B cell (primary cell): ENCODE results near the gene CCDC28B. TPM values are rescaled to one million over a fixed set of nuclear protein-coding genes. Genes with fewer than 3 reads are reported as not detected.
A peak's percentile ranks its signal among the peaks of the same experiment; 100 is the strongest.

ENCODE experiments used
- ATAC-seq: fragments of 200-7000 bp; cut with Tn5 transposase; one replicate; pipeline ENCODE4 v1.10.0; 2021; ENCODE audit warnings: low read depth, mild to moderate bottlenecking, moderate number of reproducible peaks, moderate library complexity
- CTCF ChIA-PET: fragments of 350-600 bp; sonication (Branson Sonifier 250); formaldehyde crosslinking; loops from one replicate; lab custom pipeline; 2021; ENCODE audit warnings: antibody characterized with exemption, inconsistent platforms; lab: Charles Lee
- POLR2A ChIA-PET: fragments of 350-600 bp; sonication (Branson Sonifier 250); formaldehyde crosslinking; loops from one replicate; lab custom pipeline; 2021; ENCODE audit warnings: antibody characterized with exemption; lab: Charles Lee
- DNase-seq: peaks from one replicate; pipeline ENCODE4 v3.0.0; 2013
- H2AFZ ChIP-seq: 2 replicates; pipeline ENCODE4 v1.6.1; 2012; ENCODE audit warnings: mild to moderate bottlenecking, low read depth, low read length; ENCODE audit not compliant: insufficient read depth, poor library complexity, severe bottlenecking
- H3K27ac ChIP-seq, 2 donors: 1 replicate in 1 of 2; 2 replicates in 1 of 2; pipeline ENCODE4 v1.5.1; 2012 to 2013; ENCODE audit warnings: low read length in 2 of 2, mild to moderate bottlenecking in 2 of 2, moderate library complexity in 1 of 2
- H3K27me3 ChIP-seq, 4 experiments: fragments of 200-600 bp in 1 of 4; sonication (generic) in 1 of 4; replicated peaks in 1 of 4; 1 replicate in 2 of 4; 2 replicates in 2 of 4; pipeline versions ENCODE4 v1.6.1 to v1.7.0; 2013 to 2016; ENCODE audit warnings: low read length in 3 of 4, mild to moderate bottlenecking in 2 of 4, mixed read lengths in 1 of 4, moderate library complexity in 1 of 4; ENCODE audit not compliant: insufficient read depth in 4 of 4, control insufficient read depth in 3 of 4; ENCODE audit errors: control extremely low read depth in 1 of 4
- H3K36me3 ChIP-seq, 2 experiments: replicated peaks in 1 of 2; 1 replicate in 1 of 2; 2 replicates in 1 of 2; pipeline versions ENCODE4 v1.6.1 to v1.7.1; 2013; ENCODE audit warnings: low read length in 1 of 2; ENCODE audit not compliant: insufficient read depth in 2 of 2, control insufficient read depth in 1 of 2; ENCODE audit errors: control extremely low read depth in 1 of 2, extremely low read depth in 1 of 2
- H3K4me1 ChIP-seq, 2 donors: fragments of 200-600 bp in 1 of 2; sonication (generic) in 1 of 2; 1 replicate in 1 of 2; 2 replicates in 1 of 2; pipeline versions ENCODE4 v1.5.1 to v1.6.1; 2013 to 2017; ENCODE audit warnings: low read length in 2 of 2; ENCODE audit not compliant: control insufficient read depth in 2 of 2, insufficient read depth in 2 of 2
- H3K4me2 ChIP-seq: replicated peaks from 2 replicates; pipeline ENCODE3; 2012; ENCODE audit warnings: mild to moderate bottlenecking, low read depth, low read length; ENCODE audit not compliant: poor library complexity, severe bottlenecking
- H3K4me3 ChIP-seq, 5 experiments: fragments of 200-600 bp in 1 of 5; sonication (generic) in 1 of 5; 1 replicate in 3 of 5; 2 replicates in 2 of 5; pipeline versions ENCODE4 v1.5.1 to v1.7.0; 2011 to 2016; ENCODE audit warnings: low read length in 4 of 5, mild to moderate bottlenecking in 4 of 5, low read depth in 2 of 5, control low read depth in 1 of 5, moderate library complexity in 1 of 5; ENCODE audit not compliant: insufficient read depth in 1 of 5; ENCODE audit errors: control extremely low read depth in 1 of 5, extremely low read depth in 1 of 5
- H3K79me2 ChIP-seq: fragments of 200-600 bp; sonication (generic); one replicate; pipeline ENCODE4 v1.6.0; 2016; ENCODE audit warnings: low read length; ENCODE audit not compliant: control insufficient read depth, insufficient read depth
- H3K9ac ChIP-seq: fragments of 200-600 bp; sonication (generic); 2 replicates; pipeline ENCODE4 v1.6.1; 2017; ENCODE audit warnings: mild to moderate bottlenecking, low read length, moderate library complexity
- H3K9me3 ChIP-seq, 3 donors: one replicate each; pipeline versions ENCODE4 v1.6.1 to v1.7.1; 2013; ENCODE audit warnings: low read length in 2 of 3; ENCODE audit not compliant: control insufficient read depth in 2 of 3, insufficient read depth in 1 of 3; ENCODE audit errors: control extremely low read depth in 1 of 3
- H4K20me1 ChIP-seq: 2 replicates; pipeline ENCODE4 v1.6.0; 2012; ENCODE audit warnings: mild to moderate bottlenecking, low read length; ENCODE audit not compliant: insufficient read depth, control insufficient read depth, poor library complexity, severe bottlenecking
- H3K27ac Mint-ChIP-seq: one replicate; pipeline ENCODE4 v1.8.0; 2021; ENCODE audit warnings: mixed read lengths
- H3K27me3 Mint-ChIP-seq: one replicate; pipeline ENCODE4 v1.8.0; 2021; ENCODE audit warnings: mixed read lengths
- H3K4me1 Mint-ChIP-seq: one replicate; pipeline ENCODE4 v1.8.0; 2021; ENCODE audit warnings: mixed read lengths
- H3K4me3 Mint-ChIP-seq: one replicate; pipeline ENCODE4 v1.8.0; 2021; ENCODE audit warnings: mixed read lengths
- H3K9me3 Mint-ChIP-seq: one replicate; pipeline ENCODE4 v1.8.0; 2022; ENCODE audit warnings: mixed read lengths; ENCODE audit not compliant: insufficient read depth
- CTCF ChIP-seq: fragments of 200-600 bp; IDR thresholded peaks from one replicate; pipeline ENCODE4 v1.8.0; 2022; ENCODE audit warnings: antibody characterized with exemption, mild to moderate bottlenecking
- EZH2 ChIP-seq: IDR thresholded peaks from 2 replicates; pipeline ENCODE4 v1.6.1; 2012; ENCODE audit warnings: borderline replicate concordance, low read depth, mild to moderate bottlenecking, moderate library complexity, low read length; ENCODE audit not compliant: insufficient read depth, poor library complexity, severe bottlenecking
- WGBS: methylation state at CpG from one replicate; pipeline ENCODE4 v1.1.5; 2013; ENCODE audit warnings: missing lambda C conversion rate; ENCODE audit not compliant: insufficient coverage; 5-methylcytosine and 5-hydroxymethylcytosine counted together
- intact Hi-C: fragments of 100-400 bp; cut with micrococcal nuclease; formaldehyde crosslinking; loops from one replicate; pipeline ENCODE4 v1.10.0; 2022
- polyA plus RNA-seq: library from polyadenylated mRNA; depleted of rRNA; stranded (reverse); fragments of >200 nt; gene quantifications from 2 replicates; pipeline ENCODE4 v1.2.3, GENCODE V29; 2012
- total RNA-seq, 2 donors: library from RNA; stranded (reverse); fragments of 120-200 nt in 1 of 2; gene quantifications; 1 replicate in 1 of 2; 2 replicates in 1 of 2; pipeline versions ENCODE4 v1.2.3 to v1.2.4, GENCODE V29; 2013 to 2022

Gene CCDC28B
- total and polyA plus RNA-seq, 2 donors (not counting 1 experiment from before 2014, with no cell fraction given), result 7.8 to 8.0 TPM

- intact Hi-C loops, result loop anchor here (5.0 to 10.0 kb wide), 3 partner anchors 34 to 134 kb away; partner anchors contain the start of genes HDAC1 and TMEM39B
- Histone ChIP-seq H3K4me2 (peak overlapping the region; percentile 35), H4K20me1 (no peaks in the 10 kb centered on the region), H3K27me3 (no peaks in the 10 kb centered on the region), H3K79me2 (no peaks in the 10 kb centered on the region), H3K9me3 (peaks cover 0 to 4% (median 0%) of the 10 kb centered on the region in 3 donors), H3K27ac (no peak overlapping the region), H2AFZ (no peak overlapping the region), H3K4me3 (no peak overlapping the region), H3K9ac (no peak overlapping the region), H3K36me3 (no peaks in the 10 kb centered on the region), H3K4me1 (peaks cover 30 to 43% of the 10 kb centered on the region in 2 donors)
- no peaks in the 10 kb centered on the region for H3K27me3 Mint-ChIP-seq
- POLR2A ChIA-PET, result interaction anchor here (0.9 kb wide), 1 partner anchor 115 kb away, joined by 7 read pairs; no protein-coding TSS in a partner anchor
- peaks cover 46% of the 10 kb centered on the region for H3K4me1 Mint-ChIP-seq
- CTCF ChIA-PET, result interaction anchor here (1.3 to 2.5 kb wide), 2 partner anchors 32 to 108 kb away, joined by 3 to 6 read pairs; no protein-coding TSS in a partner anchor
- peak; percentile 46 for ATAC-seq
- WGBS, result 28% methylated on average over 6 of the region's 6 CpGs
- no peak for TF ChIP-seq CTCF
- no peak for TF ChIP-seq EZH2
- peak overlapping the region; percentile 26 for H3K4me3 Mint-ChIP-seq
- no peaks in the 10 kb centered on the region for H3K9me3 Mint-ChIP-seq
- peak; percentile 65 for DNase-seq
- H3K27ac Mint-ChIP-seq, result peak overlapping the region; percentile 50
Observed at GRCh38 chr1:32208469-32208868, 8.1 kb downstream of the CCDC28B start.

- no peaks in the 10 kb centered on the region for H3K79me2 ChIP-seq
- TF ChIP-seq EZH2 (no peak), CTCF (no peak)
- no peaks in the 10 kb centered on the region for H3K27me3 ChIP-seq
- H3K36me3 ChIP-seq, result no peaks in the 10 kb centered on the region
- intact Hi-C loops, result loop anchor here (5.0 to 10.0 kb wide), 3 partner anchors 33 to 134 kb away; partner anchors contain the start of genes HDAC1 and TMEM39B
- H3K9me3 ChIP-seq, result peaks cover 0 to 4% (median 0%) of the 10 kb centered on the region in 3 donors
- Mint-ChIP-seq H3K27me3 (no peaks in the 10 kb centered on the region), H3K9me3 (no peaks in the 10 kb centered on the region), H3K27ac (peak within 1 kb of the TSS; percentile 50), H3K4me3 (peak within 1 kb of the TSS; percentile 26), H3K4me1 (peaks cover 46% of the 10 kb centered on the region)
- ChIA-PET CTCF (interaction anchor here (1.3 to 2.5 kb wide), 2 partner anchors 32 to 107 kb away, joined by 3 to 6 read pairs; no protein-coding TSS in a partner anchor), POLR2A (interaction anchor here (0.9 kb wide), 1 partner anchor 115 kb away, joined by 7 read pairs; no protein-coding TSS in a partner anchor)
- H3K27ac ChIP-seq, result no peak within 1 kb of the TSS
- WGBS, result 98% methylated on average over 5 of the region's 5 CpGs
- H3K4me2 ChIP-seq, result peak within 1 kb of the TSS; percentile 35
- no peak within 1 kb of the TSS for H3K4me3 ChIP-seq
- H3K9ac ChIP-seq, result no peak within 1 kb of the TSS
- H4K20me1 ChIP-seq, result no peaks in the 10 kb centered on the region
- H2AFZ ChIP-seq, result no peak within 1 kb of the TSS
- no peak for DNase-seq
- H3K4me1 ChIP-seq, result peaks cover 30 to 43% of the 10 kb centered on the region in 2 donors
- no peak for ATAC-seq
Observed at GRCh38 chr1:32208891-32209328, 8.5 kb downstream of the CCDC28B start, which contains the start of gene DCDC2B. Gene DCDC2B (plus strand): TSS chr1:32209089. CDS start chr1:32209094, 5 bp downstream.
